Kidney (tissue), 14 donors: ENCODE measurements around the gene ILKAP. TPM values are rescaled to one million over a fixed set of nuclear protein-coding genes. Genes with fewer than 3 reads are reported as not detected.

ENCODE experiments used
- DNase-seq, 5 donors: peaks; one replicate each; pipeline ENCODE4 v3.0.0-alpha.2; 2013 to 2020
- FAIRE-seq: peaks from 2 replicates; lab custom pipeline; 2012; peaks lifted over from hg19 to GRCh38; lab: Jason Lieb, UNC
- H3K27ac ChIP-seq, 2 donors: one replicate each; pipeline ENCODE4 v1.7.0; 2013; ENCODE audit warnings: low read depth in 2 of 2, low read length in 2 of 2, inconsistent platforms in 1 of 2
- H3K27me3 ChIP-seq: one replicate; pipeline ENCODE4 v1.7.1; 2013; ENCODE audit warnings: low read length, inconsistent platforms; ENCODE audit not compliant: control insufficient read depth, insufficient read depth
- H3K36me3 ChIP-seq, 3 donors: one replicate each; pipeline versions ENCODE4 v1.7.0 to v1.7.1; 2013; ENCODE audit warnings: low read length in 3 of 3, control low read depth in 1 of 3, inconsistent platforms in 1 of 3; ENCODE audit not compliant: insufficient read depth in 3 of 3, control insufficient read depth in 2 of 3
- H3K4me1 ChIP-seq, 3 donors: one replicate each; pipeline versions ENCODE4 v1.7.0 to v1.7.1; 2013; ENCODE audit warnings: low read length in 3 of 3, inconsistent platforms in 1 of 3, low read depth in 1 of 3; ENCODE audit not compliant: control insufficient read depth in 2 of 3, insufficient read depth in 2 of 3
- H3K4me3 ChIP-seq, 3 donors: one replicate each; pipeline versions ENCODE4 v1.7.0 to v1.8.1; 2013; ENCODE audit warnings: low read length in 3 of 3, control low read depth in 1 of 3, inconsistent platforms in 1 of 3
- H3K9ac ChIP-seq, 3 donors: one replicate each; pipeline versions ENCODE4 v1.7.0 to v1.7.1; 2013; ENCODE audit warnings: low read length in 3 of 3, control low read depth in 1 of 3, inconsistent platforms in 1 of 3
- H3K9me3 ChIP-seq, 3 donors: one replicate each; pipeline versions ENCODE4 v1.7.0 to v1.7.1; 2013; ENCODE audit warnings: low read length in 3 of 3, control low read depth in 1 of 3, inconsistent platforms in 1 of 3; ENCODE audit not compliant: control insufficient read depth in 2 of 3, insufficient read depth in 1 of 3
- intact Hi-C: fragments of 100-400 bp; cut with DNase I; formaldehyde crosslinking; loops from one replicate; pipeline ENCODE4 v1.11.1; 2022
- polyA plus RNA-seq: library from polyadenylated mRNA; stranded (reverse); fragments of 350-450 nt; fragmentation: Illumina TruSeq; extraction: RNeasy Lipid Tissue Mini Kit (QIAGEN cat#74804); gene quantifications from one replicate; pipeline ENCODE4 v1.2.3, GENCODE V29; 2014; ENCODE audit warnings: low read depth, low replicate concordance; ENCODE audit not compliant: insufficient read depth
- total RNA-seq: library from RNA; stranded (reverse); fragmentation: NEBNext Ultra II Directional; extraction: Animal tissue kit (Norgen Biotek cat#: 25700); gene quantifications from one replicate; pipeline ENCODE4 v1.2.1, GENCODE V29; 2021
- TF ChIP-seq, protein P1 (sequence below): IDR thresholded peaks from 3 replicates; pipeline ENCODE4 v1.5.1; 2012; ENCODE audit warnings: mild to moderate bottlenecking, moderate library complexity, borderline replicate concordance; ENCODE audit not compliant: insufficient read depth; ENCODE audit errors: extremely low read depth
- donor health status: control.
- donor health status: control.
- donor health status: control.
- donor health status: control.
- donor health status: control.
- donor health status: DM: yes; HTN: yes; CAD: no.
- donor health status: Normal renal cell carcinoma (clear cell type).

The ILKAP gene
- total and polyA plus RNA-seq, 2 donors from 2014 or later, result 38.4 to 47.7 TPM

DNA sequence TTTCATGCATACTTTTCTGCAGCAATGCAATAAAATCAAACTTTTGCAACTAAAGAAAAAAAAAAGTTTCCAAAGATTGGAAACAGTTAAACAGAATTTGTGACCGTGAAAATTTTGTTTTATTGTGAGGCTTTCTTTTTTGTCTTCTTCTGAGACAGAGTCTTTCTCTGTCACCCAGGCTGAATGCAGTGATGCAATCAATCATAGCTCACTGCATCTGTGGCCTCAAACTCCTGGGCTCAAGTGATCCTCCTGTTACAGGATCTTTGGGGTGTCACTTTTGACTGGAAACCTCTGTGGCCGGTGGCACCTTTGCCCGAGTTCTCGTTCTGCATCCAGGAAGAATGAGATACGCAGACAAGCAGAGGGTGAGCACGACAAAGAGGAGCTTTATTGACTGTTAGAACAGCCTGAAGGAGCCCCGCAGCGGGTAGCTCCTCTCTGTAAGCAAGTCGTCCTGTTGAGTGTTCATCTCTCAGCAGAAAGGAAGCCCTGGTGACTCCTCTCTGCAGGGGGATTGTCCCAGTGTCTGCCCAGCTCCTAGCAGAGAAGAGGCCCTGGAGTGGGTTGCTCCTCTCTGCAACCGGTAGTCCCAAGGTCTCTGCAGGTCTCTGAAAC, 16.9 kb upstream of the ILKAP start:
- no peaks in the 10 kb centered on the region for H3K9me3 ChIP-seq
- H3K36me3 ChIP-seq, result no peaks in the 10 kb centered on the region
- no peaks in the 10 kb centered on the region for H3K4me1 ChIP-seq
- H3K9ac ChIP-seq, result no peak overlapping the region
- H3K27me3 ChIP-seq, result no peaks in the 10 kb centered on the region
- DNase-seq (no peak), FAIRE-seq (no peak)
- no peak overlapping the region for H3K27ac ChIP-seq
- intact Hi-C loops, result no loop called here
- TF ChIP-seq, protein P1, sequence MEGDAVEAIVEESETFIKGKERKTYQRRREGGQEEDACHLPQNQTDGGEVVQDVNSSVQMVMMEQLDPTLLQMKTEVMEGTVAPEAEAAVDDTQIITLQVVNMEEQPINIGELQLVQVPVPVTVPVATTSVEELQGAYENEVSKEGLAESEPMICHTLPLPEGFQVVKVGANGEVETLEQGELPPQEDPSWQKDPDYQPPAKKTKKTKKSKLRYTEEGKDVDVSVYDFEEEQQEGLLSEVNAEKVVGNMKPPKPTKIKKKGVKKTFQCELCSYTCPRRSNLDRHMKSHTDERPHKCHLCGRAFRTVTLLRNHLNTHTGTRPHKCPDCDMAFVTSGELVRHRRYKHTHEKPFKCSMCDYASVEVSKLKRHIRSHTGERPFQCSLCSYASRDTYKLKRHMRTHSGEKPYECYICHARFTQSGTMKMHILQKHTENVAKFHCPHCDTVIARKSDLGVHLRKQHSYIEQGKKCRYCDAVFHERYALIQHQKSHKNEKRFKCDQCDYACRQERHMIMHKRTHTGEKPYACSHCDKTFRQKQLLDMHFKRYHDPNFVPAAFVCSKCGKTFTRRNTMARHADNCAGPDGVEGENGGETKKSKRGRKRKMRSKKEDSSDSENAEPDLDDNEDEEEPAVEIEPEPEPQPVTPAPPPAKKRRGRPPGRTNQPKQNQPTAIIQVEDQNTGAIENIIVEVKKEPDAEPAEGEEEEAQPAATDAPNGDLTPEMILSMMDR, result no peak
- H3K4me3 ChIP-seq, result no peak overlapping the region

DNA sequence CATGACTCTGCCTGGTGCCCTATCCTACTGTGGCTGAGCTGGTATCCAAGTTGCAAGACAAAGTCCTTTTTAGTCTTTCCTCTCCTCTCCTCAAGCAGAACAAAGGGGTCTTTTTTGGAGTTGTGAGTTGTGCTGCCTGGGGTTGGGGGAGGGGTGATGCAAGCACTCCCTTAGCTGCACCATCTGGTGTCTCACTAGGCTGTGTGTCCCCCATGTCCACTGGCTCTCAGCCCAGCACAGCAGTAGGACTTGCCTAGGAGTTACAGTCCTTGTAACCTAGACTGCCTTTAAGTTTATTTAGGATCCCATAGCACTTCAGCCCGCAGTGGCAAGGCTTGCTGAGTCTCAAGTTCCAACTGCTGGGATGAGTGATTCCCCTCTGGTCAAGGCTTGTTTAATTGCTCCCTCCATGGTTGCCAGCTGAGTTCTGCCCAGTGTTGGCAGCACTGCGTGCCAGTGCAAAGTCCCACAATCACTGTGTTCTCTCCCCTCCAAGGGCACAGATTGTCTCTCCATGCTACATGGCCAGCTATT, 13.2 kb upstream of the ILKAP start:
- TF ChIP-seq, protein P1, result no peak
- Histone ChIP-seq H3K9ac (no peak overlapping the region), H3K4me1 (no peaks in the 10 kb centered on the region), H3K9me3 (no peaks in the 10 kb centered on the region), H3K27ac (no peak overlapping the region), H3K27me3 (no peaks in the 10 kb centered on the region), H3K4me3 (no peak overlapping the region), H3K36me3 (no peaks in the 10 kb centered on the region)
- DNase-seq (peak in 4 of 5 donors; percentile 34 to 52 (median 38)), FAIRE-seq (no peak)
- intact Hi-C loops, result no loop called here

DNA sequence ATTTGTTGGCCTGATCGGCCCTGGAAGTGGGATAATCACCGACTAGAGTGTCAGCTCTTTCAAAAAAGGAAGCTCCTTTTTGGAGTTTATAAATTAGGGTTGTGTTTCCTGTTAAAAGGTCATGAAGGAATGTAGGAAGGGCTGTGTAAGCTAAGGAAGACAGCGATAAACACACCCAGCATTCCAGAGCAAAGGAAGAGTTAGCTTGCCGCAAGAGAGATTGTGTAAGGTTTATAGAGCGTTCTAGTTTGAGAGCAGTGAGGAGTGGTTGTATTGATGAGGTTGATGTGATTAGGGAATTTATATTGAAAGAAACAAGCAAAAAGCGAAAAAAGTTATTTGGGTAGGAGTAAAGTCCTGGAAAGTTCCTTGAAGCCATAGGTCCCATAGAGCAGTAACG, 3.5 kb upstream of the ILKAP start:
- no peaks in the 10 kb centered on the region for H3K36me3 ChIP-seq
- TF ChIP-seq, protein P1, result no peak
- no peak for DNase-seq
- H3K27ac ChIP-seq, result no peak overlapping the region
- intact Hi-C loops, result no loop called here
- no peak overlapping the region for H3K4me3 ChIP-seq
- peaks cover 0 to 7% (median 4%) of the 10 kb centered on the region in 3 donors for H3K4me1 ChIP-seq
- no peak overlapping the region for H3K9ac ChIP-seq
- no peak for FAIRE-seq
- no peaks in the 10 kb centered on the region for H3K27me3 ChIP-seq
- H3K9me3 ChIP-seq, result no peaks in the 10 kb centered on the region
